HFFc6 (cell line): ENCODE results near the gene PLEKHG7. TPM values are rescaled to one million over a fixed set of nuclear protein-coding genes. Genes with fewer than 3 reads are reported as not detected.

ENCODE experiments used
- DNase-seq: peaks from one replicate; pipeline ENCODE4 v3.0.0-alpha.2; 2018
- H3K27ac Mint-ChIP-seq: 2 replicates; pipeline ENCODE4 v1.8.0; 2020; ENCODE audit warnings: mild to moderate bottlenecking, mixed read lengths
- H3K27me3 Mint-ChIP-seq: 2 replicates; pipeline ENCODE4 v1.8.0; 2021; ENCODE audit warnings: mild to moderate bottlenecking, moderate library complexity, mixed read lengths; ENCODE audit not compliant: insufficient read depth
- H3K36me3 Mint-ChIP-seq: 2 replicates; pipeline ENCODE4 v1.8.0; 2021; ENCODE audit warnings: low read depth, mixed read lengths
- H3K4me1 Mint-ChIP-seq: 2 replicates; pipeline ENCODE4 v1.8.0; 2020; ENCODE audit warnings: low read depth, mixed read lengths
- H3K4me3 Mint-ChIP-seq: 2 replicates; pipeline ENCODE4 v1.8.0; 2020; ENCODE audit warnings: mild to moderate bottlenecking, moderate library complexity, mixed read lengths
- H3K9me3 Mint-ChIP-seq: 2 replicates; pipeline ENCODE4 v1.8.0; 2020; ENCODE audit warnings: mild to moderate bottlenecking, mixed read lengths
- total RNA-seq, 6 experiments: library from RNA; stranded (reverse); fragmentation: NEBNext Ultra II Directional; extraction: Animal tissue kit (Norgen Biotek cat#: 25700); gene quantifications; 2 replicates in 1 of 6; 3 replicates in 5 of 6; pipeline ENCODE4 v1.2.3, GENCODE V29; 2021
- TF ChIP-seq, protein P1 (sequence below): fragments of 200-600 bp; sonication (generic); IDR thresholded peaks from 2 replicates; pipeline ENCODE4 v1.5.0; 2021; ENCODE audit warnings: antibody characterized with exemption, mild to moderate bottlenecking

PLEKHG7 gene
- total RNA-seq, 6 experiments from 2014 or later: 0.06 TPM; not detected in 5

DNA sequence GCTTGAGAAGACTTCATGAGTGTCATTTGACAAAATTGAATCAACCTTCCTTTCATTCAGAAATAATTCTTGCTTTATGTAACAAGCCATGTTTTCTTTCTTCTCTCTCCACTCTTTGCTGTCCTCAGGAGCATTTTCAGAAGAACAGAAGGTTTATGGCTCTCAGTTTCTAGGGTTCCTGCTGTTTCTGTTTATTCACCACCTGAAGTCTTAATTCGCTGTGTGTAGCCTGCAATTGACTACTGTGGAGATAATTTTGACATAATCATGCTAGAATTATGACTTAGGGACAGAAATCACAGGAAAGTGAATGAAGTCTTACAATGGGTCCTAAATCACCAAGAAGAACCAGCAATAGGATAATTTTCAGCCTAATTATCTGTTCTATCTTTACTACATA is 7.2 kb upstream of the PLEKHG7 start:
- Mint-ChIP-seq H3K27me3 (peaks cover 4% of the 10 kb centered on the region; the same call in 1 of the 2 replicates), H3K4me3 (no peak overlapping the region), H3K4me1 (no peaks in the 10 kb centered on the region), H3K9me3 (no peaks in the 10 kb centered on the region), H3K36me3 (no peaks in the 10 kb centered on the region), H3K27ac (no peak overlapping the region)
- TF ChIP-seq, protein P1, sequence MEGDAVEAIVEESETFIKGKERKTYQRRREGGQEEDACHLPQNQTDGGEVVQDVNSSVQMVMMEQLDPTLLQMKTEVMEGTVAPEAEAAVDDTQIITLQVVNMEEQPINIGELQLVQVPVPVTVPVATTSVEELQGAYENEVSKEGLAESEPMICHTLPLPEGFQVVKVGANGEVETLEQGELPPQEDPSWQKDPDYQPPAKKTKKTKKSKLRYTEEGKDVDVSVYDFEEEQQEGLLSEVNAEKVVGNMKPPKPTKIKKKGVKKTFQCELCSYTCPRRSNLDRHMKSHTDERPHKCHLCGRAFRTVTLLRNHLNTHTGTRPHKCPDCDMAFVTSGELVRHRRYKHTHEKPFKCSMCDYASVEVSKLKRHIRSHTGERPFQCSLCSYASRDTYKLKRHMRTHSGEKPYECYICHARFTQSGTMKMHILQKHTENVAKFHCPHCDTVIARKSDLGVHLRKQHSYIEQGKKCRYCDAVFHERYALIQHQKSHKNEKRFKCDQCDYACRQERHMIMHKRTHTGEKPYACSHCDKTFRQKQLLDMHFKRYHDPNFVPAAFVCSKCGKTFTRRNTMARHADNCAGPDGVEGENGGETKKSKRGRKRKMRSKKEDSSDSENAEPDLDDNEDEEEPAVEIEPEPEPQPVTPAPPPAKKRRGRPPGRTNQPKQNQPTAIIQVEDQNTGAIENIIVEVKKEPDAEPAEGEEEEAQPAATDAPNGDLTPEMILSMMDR: no peak
- no peak for DNase-seq

DNA sequence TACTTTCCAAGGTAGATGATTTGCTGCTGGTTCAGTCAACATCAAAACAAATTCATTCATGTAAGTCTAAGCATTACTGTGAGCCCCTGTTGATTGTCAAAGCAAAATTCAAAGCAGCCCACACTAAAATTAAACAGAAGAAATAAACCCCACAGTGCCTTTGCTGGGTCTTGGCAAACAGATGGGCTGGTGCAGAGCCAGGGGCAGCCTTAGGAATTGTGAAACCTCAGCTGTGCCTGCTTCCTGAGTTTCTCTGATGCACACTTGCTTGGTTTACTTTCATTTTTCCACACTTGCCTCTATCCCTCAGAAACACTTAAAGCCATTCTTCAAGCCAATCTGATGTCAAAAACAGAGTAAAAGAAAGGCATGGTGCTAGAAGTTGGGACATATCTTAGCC is 6.6 kb upstream of the PLEKHG7 start:
- Mint-ChIP-seq H3K4me1 (no peaks in the 10 kb centered on the region), H3K27ac (no peak overlapping the region), H3K4me3 (no peak overlapping the region), H3K27me3 (peaks cover 4% of the 10 kb centered on the region), H3K36me3 (no peaks in the 10 kb centered on the region), H3K9me3 (no peaks in the 10 kb centered on the region)
- no peak for DNase-seq
- TF ChIP-seq, protein P1: no peak

DNA sequence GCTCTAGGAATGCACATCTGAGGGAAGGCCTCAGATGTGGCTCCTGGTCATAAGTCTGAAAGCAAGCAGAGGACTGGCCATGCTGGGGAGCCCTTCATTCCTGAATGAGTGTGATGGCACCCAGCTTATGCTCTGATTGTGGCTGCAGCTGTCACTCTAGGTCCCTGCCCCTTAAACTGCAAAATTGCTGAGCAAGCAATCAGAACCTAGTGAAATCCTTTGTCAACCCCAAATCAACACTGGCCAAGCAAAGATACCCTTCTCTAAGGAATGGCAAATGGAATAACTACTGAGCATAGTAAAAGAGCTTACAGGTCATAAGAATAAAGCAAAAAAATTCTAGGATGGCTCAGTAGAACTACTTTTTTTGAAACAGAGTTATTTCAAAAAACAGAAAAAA is 4.3 kb upstream of the PLEKHG7 start:
- no peak overlapping the region for H3K27ac Mint-ChIP-seq
- TF ChIP-seq, protein P1: no peak
- peaks cover 4% of the 10 kb centered on the region for H3K27me3 Mint-ChIP-seq
- H3K4me1 Mint-ChIP-seq: no peaks in the 10 kb centered on the region
- no peaks in the 10 kb centered on the region for H3K9me3 Mint-ChIP-seq
- DNase-seq: no peak
- H3K4me3 Mint-ChIP-seq: no peak overlapping the region
- no peaks in the 10 kb centered on the region for H3K36me3 Mint-ChIP-seq

DNA sequence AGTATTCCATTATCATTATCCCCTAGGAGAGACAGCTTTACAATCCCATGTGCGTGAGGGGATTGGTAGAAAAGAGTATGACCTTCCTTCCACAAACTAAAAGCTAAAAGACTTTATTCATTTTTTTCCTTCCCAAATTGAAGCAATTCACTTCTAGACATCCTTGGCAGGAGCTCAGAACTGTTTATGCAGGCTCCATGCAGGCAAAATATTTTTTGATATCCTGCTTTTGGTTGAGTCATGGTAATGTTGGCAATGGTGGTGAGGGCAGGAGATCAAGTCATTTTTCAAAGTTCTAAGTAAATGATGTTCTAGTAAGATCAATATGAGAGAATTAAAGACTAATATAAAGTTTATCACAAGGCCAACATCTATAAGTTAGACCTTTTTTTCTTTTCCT is 1.3 kb upstream of the PLEKHG7 start:
- peaks cover 3% of the 10 kb centered on the region for H3K27me3 Mint-ChIP-seq
- H3K36me3 Mint-ChIP-seq: no peaks in the 10 kb centered on the region
- H3K27ac Mint-ChIP-seq: no peak overlapping the region
- no peaks in the 10 kb centered on the region for H3K9me3 Mint-ChIP-seq
- no peak overlapping the region for H3K4me3 Mint-ChIP-seq
- no peaks in the 10 kb centered on the region for H3K4me1 Mint-ChIP-seq
- DNase-seq: no peak
- TF ChIP-seq, protein P1: no peak

DNA sequence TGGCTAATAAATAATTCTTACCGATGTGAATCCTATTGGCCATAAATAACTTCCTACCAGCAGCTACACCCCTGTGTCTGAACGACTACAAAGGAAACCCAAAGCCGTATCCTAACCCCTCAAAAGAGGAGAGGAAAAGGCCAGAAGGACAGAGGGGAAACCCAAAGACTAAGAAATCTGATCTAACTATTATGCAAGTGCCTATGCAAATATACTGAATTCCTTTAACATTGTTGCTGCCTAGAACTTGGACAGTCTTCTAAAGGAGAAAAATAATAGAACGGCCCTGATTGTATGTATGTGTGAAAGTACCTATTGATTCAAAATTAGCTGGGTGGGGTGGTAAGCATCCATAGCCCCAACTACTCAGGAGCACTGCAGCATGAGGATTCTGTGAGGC is 997 bp downstream of the PLEKHG7 start:
- Mint-ChIP-seq H3K27me3 (peaks cover 2% of the 10 kb centered on the region), H3K9me3 (no peaks in the 10 kb centered on the region), H3K27ac (no peak overlapping the region), H3K4me3 (no peak overlapping the region), H3K36me3 (no peaks in the 10 kb centered on the region), H3K4me1 (no peaks in the 10 kb centered on the region)
- TF ChIP-seq, protein P1: no peak
- DNase-seq: no peak

DNA sequence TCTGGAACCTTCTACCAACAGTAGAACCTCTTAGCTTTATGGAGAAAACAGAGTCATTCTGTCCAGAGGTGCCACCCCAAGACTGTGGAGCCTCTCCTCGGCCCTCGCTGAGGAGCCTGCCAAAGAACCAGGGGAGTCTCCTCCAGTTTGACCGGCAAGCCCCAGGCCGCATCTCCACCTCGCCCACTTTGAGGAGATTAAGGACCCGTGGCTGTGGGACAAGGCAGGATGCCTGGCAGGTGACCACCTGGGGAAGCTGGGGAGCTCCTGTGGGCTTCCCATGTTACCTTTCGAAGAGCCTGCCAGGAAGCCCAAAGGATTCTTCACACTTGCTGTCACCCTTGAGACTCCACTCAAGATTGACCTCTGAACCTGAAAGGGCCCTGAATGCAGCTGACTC is 3.8 kb downstream of the PLEKHG7 start:
- Mint-ChIP-seq H3K27ac (no peak overlapping the region), H3K9me3 (no peaks in the 10 kb centered on the region), H3K4me1 (no peaks in the 10 kb centered on the region), H3K36me3 (no peaks in the 10 kb centered on the region), H3K27me3 (peaks cover 2% of the 10 kb centered on the region), H3K4me3 (no peak overlapping the region)
- TF ChIP-seq, protein P1: no peak
- DNase-seq: no peak
